NCI-H748 (cell line): ENCODE measurements around the gene PIH1D1.
"Not testable (repeated sequence)": the region's sequence is repeated elsewhere in the genome, so short reads cannot be mapped to it uniquely, and the experiment has no call there.

Source experiments
- DNase-seq: peaks from one replicate; lab custom pipeline; 2025; ENCODE audit not compliant: unreplicated experiment; lab: John Stamatoyannopoulos, UW

The PIH1D1 gene

GRCh38 chr19:49481020-49481683 lies 29.5 kb upstream of the PIH1D1 start:
- no peak for DNase-seq

- no peak for DNase-seq
These were observed 28.5 kb upstream of the PIH1D1 start for GRCh38 chr19:49479975-49480628.

- peak; percentile 74 for DNase-seq
These were observed 24.6 kb upstream of the PIH1D1 start for GRCh38 chr19:49475995-49476880.

- DNase-seq: no peak
These were observed 23.7 kb upstream of the PIH1D1 start for GRCh38 chr19:49475191-49475917.

- no peak for DNase-seq
These were observed 22.9 kb upstream of the PIH1D1 start for GRCh38 chr19:49474542-49474924.

- peak; percentile 77 for DNase-seq
These were observed 22.4 kb upstream of the PIH1D1 start, which contains the start of gene FLT3LG for GRCh38 chr19:49473868-49474541. Gene FLT3LG (plus strand): TSS chr19:49474215. CDS start chr19:49474640, 425 bp downstream.

DNA sequence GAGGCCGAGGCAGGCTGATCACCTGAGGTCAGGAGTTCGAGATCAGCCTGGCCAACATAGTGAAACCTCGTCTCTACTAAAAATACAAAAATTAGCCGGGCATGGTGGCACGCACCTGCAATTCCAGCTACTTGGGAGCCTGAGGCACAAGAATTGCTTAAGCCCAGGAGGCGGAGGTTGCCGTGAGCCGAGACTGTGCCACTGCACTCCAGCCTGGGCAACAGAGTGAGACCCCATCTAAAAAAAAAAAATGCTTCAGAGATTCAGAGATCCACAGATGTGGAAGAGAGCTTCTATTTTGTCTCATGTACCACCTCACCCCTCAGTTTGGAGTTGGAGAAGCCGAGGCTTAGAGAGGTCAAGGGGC lies 21.9 kb upstream of the PIH1D1 start:
- not testable (repeated sequence) for DNase-seq

GRCh38 chr19:49472936-49473335 lies 21.3 kb upstream of the PIH1D1 start:
- DNase-seq: no peak

DNA sequence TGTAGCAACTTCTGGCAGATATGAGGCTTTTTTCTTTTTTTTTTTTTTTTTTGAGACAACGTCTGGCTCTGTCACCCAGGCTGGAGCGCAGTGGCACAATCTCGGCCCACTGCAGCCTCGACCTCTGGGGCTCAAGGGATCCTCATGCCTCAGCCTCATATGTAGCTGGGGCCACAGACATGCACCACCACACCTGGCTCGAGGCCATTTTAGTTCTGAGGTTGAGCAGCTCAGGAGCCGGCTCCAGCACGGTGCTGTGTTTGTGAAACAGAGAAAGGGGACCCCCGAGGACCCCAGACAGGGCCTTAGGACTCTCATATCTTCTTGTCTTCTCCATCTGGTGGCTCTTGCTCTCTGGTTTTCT lies 19.0 kb upstream of the PIH1D1 start:
- DNase-seq: no peak

DNA sequence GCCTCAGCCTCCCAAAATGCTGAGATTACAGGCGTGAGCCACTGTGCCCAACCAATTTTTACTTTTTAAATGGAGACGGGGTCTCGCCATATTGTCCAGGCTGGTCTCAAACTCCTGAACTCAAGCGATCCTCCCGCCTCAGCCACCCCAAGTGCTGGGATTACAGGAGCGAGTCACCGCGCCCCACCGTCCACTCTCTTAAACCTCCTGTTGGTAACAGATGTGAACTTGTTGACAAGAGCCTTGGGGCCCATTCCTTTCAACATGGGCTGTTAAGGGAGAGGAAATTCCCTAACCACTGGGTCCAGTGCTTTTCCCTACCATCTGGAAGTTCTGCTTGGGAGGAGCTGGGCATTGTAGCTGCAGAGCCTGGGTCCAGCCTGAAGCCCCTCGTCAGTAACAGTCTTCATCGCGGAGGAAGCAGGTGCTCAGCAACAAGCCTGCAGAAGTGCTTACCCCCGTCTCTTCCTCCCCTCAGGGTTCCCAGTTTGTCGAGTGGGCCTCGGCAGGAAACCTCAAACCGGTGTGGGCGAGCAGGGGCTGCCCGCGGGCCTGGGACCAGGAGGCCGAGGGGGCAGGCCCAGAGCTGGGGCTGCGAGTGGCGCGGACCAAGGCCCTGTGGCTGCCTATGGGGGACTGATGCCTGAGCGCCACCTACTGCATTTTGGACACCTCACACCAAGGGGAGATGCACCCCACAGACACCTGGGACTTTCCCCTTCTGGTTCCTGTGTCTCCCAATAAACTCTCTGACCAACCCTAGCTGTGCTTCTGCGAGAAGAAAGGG lies 18.4 kb upstream of the PIH1D1 start:
- no peak for DNase-seq

- peak; percentile 81 for DNase-seq
These were observed 17.3 kb upstream of the PIH1D1 start for GRCh38 chr19:49468746-49469447.

- no peak for DNase-seq
These were observed 16.6 kb upstream of the PIH1D1 start for GRCh38 chr19:49468199-49468598.

DNA sequence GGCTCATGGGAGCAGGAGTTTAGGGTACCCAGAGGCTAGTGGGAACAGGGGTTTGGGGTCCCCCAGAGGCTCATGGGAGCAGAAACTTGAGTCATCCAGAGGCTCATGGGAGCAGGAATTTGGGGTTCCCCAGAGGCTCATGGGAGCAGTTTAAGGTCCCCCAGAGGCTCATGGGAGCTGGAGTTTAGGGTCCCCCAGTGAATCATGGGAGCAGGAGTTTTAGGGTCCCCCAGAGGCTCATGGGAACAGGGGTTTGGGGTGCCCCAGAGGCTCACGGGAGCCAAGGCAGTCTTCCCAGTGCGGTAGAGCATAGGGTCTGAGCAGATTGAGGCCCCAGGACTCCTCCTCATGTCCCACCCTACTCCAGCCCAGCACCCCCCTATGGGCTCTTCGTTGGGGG lies 13.8 kb upstream of the PIH1D1 start:
- DNase-seq: no peak

- no peak for DNase-seq
These were observed 12.5 kb upstream of the PIH1D1 start for GRCh38 chr19:49463960-49464740.

- DNase-seq: no peak
These were observed 10.9 kb upstream of the PIH1D1 start for GRCh38 chr19:49462492-49462891.

DNA sequence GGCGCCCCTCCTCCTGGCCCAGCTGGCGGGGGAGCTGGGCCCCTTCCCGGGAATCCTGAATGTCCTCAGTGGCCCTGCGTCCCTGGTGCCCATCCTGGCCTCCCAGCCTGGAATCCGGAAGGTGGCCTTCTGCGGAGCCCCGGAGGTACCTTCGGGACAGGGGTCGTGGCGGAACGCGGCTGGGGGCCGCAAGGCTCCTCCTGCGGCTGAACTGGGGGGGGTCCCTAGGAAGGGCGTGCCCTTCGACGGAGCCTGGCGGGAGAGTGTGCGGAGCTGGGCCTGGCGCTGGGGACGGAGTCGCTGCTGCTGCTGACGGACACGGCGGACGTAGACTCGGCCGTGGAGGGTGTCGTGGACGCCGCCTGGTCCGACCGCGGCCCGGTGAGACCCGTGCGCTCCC lies 10.0 kb upstream of the PIH1D1 start:
- DNase-seq: no peak

GRCh38 chr19:49461130-49461529 lies 9.5 kb upstream of the PIH1D1 start:
- not testable (repeated sequence) for DNase-seq

GRCh38 chr19:49459388-49459787 lies 7.8 kb upstream of the PIH1D1 start:
- no peak for DNase-seq

DNA sequence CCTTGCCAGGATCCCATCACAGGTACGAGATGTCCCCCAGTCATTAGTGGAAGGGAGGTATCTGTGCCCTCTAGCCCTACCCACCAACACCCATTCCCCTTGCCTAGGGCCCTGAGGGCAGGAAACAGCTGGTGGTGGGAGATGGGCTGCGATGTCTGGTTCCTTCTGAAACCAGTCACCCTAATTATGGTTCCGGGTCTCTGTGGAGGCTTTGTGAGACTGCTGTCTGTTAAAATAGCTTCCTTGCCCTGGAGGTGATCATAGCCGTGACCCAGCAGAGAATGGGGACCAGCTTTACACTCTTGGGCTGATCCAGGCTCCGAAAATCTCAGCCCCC lies 6.9 kb upstream of the PIH1D1 start:
- no peak for DNase-seq
